ENCODE data around the gene NEK1. TPM values are rescaled to one million over a fixed set of nuclear protein-coding genes. Genes with fewer than 3 reads are reported as not detected.

NEK1 gene
- total RNA-seq, 1 experiment from 2014 or later, result 10.3 TPM

DNA sequence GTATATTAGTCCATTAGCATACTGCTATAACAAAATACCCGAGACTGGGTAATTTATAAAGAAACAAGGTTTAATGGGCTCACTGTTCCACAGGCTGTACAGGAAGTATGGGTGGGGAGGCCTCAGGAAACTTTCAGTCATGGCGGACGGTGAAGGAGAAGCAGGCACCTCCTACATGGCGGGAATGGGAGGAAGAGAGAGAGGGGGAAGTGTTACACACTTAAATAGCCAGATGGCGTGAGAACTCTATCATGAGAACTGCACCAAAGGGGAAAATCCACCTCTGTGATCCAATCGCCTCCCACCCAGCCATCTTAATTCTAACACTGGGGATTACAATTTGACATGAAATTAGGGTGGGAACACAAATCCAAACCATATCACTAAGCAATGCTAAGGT, 242.7 kb downstream of the NEK1 start (continued):
- TF ChIP-seq, protein P1, sequence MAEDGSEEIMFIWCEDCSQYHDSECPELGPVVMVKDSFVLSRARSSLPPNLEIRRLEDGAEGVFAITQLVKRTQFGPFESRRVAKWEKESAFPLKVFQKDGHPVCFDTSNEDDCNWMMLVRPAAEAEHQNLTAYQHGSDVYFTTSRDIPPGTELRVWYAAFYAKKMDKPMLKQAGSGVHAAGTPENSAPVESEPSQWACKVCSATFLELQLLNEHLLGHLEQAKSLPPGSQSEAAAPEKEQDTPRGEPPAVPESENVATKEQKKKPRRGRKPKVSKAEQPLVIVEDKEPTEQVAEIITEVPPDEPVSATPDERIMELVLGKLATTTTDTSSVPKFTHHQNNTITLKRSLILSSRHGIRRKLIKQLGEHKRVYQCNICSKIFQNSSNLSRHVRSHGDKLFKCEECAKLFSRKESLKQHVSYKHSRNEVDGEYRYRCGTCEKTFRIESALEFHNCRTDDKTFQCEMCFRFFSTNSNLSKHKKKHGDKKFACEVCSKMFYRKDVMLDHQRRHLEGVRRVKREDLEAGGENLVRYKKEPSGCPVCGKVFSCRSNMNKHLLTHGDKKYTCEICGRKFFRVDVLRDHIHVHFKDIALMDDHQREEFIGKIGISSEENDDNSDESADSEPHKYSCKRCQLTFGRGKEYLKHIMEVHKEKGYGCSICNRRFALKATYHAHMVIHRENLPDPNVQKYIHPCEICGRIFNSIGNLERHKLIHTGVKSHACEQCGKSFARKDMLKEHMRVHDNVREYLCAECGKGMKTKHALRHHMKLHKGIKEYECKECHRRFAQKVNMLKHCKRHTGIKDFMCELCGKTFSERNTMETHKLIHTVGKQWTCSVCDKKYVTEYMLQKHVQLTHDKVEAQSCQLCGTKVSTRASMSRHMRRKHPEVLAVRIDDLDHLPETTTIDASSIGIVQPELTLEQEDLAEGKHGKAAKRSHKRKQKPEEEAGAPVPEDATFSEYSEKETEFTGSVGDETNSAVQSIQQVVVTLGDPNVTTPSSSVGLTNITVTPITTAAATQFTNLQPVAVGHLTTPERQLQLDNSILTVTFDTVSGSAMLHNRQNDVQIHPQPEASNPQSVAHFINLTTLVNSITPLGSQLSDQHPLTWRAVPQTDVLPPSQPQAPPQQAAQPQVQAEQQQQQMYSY (CRISPR knock-in tag; IDR thresholded peaks at IDR 0.05), result no peak
- TF ChIP-seq TP53 (CRISPR knock-in tag; IDR thresholded peaks at IDR 0.05) (no peak), GRHL2 (CRISPR knock-in tag; IDR thresholded peaks at IDR 0.05; ENCODE audit: insufficient replicate concordance, severe bottlenecking) (no peak), HMGA2 (CRISPR knock-in tag; IDR thresholded peaks at IDR 0.05) (no peak), ZNF416 (CRISPR knock-in tag; IDR thresholded peaks at IDR 0.05) (no peak), ZNF671 (CRISPR knock-in tag; IDR thresholded peaks at IDR 0.05) (no peak), ZNF138 (CRISPR knock-in tag; conservative IDR thresholded peaks at IDR 0.05) (no peak), IRF2 (CRISPR knock-in tag; IDR thresholded peaks at IDR 0.05; ENCODE audit: borderline replicate concordance, low read depth) (no peak), NFE2L1 (CRISPR knock-in tag; IDR thresholded peaks at IDR 0.05) (no peak)
- TF ChIP-seq, protein P2, sequence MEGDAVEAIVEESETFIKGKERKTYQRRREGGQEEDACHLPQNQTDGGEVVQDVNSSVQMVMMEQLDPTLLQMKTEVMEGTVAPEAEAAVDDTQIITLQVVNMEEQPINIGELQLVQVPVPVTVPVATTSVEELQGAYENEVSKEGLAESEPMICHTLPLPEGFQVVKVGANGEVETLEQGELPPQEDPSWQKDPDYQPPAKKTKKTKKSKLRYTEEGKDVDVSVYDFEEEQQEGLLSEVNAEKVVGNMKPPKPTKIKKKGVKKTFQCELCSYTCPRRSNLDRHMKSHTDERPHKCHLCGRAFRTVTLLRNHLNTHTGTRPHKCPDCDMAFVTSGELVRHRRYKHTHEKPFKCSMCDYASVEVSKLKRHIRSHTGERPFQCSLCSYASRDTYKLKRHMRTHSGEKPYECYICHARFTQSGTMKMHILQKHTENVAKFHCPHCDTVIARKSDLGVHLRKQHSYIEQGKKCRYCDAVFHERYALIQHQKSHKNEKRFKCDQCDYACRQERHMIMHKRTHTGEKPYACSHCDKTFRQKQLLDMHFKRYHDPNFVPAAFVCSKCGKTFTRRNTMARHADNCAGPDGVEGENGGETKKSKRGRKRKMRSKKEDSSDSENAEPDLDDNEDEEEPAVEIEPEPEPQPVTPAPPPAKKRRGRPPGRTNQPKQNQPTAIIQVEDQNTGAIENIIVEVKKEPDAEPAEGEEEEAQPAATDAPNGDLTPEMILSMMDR (IDR thresholded peaks at IDR 0.05), result no peak

DNA sequence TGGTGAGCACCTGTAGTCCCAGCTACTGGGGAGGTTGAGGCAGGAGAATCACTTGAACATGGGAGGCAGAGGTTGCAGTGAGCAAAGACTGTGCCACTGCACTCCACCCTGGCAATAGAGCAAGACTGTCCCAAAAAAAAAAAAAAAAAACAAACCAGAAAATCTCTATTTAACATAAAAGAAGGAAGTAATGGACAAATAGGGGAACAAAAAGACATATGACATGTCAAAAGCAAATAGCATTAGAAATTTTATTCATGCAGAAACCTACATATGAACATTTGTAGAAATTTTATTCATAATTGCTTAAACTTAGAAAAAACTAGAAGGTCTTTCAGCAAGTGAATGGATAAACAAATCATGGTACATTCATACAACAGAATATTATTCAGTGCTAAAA, 244.6 kb downstream of the NEK1 start:
- no peak overlapping the region for H3K27ac Mint-ChIP-seq
- CTCF ChIA-PET, result no interaction called here
- ATAC-seq (no peak), DNase-seq (ENCODE audit: low spot score) (no peak)
- H3K27me3 Mint-ChIP-seq (ENCODE audit: low read depth), result no peaks in the 10 kb centered on the region
- H3K4me1 Mint-ChIP-seq, result no peaks in the 10 kb centered on the region
- no peak for TF ChIP-seq ZNF121 (CRISPR knock-in tag; IDR thresholded peaks at IDR 0.05)
- TF ChIP-seq NR2C2 (CRISPR knock-in tag; IDR thresholded peaks at IDR 0.05), result no peak
- TF ChIP-seq ZNF317 (CRISPR knock-in tag; IDR thresholded peaks at IDR 0.05; ENCODE audit: borderline replicate concordance, low read depth), result no peak
- no peak for TF ChIP-seq GABPB1 (CRISPR knock-in tag; IDR thresholded peaks at IDR 0.05)
- TF ChIP-seq, protein P3, sequence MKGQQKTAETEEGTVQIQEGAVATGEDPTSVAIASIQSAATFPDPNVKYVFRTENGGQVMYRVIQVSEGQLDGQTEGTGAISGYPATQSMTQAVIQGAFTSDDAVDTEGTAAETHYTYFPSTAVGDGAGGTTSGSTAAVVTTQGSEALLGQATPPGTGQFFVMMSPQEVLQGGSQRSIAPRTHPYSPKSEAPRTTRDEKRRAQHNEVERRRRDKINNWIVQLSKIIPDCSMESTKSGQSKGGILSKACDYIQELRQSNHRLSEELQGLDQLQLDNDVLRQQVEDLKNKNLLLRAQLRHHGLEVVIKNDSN (CRISPR knock-in tag; IDR thresholded peaks at IDR 0.05), result no peak
- TF ChIP-seq TEAD1 (CRISPR knock-in tag; IDR thresholded peaks at IDR 0.05), result no peak
- TF ChIP-seq, protein P4, sequence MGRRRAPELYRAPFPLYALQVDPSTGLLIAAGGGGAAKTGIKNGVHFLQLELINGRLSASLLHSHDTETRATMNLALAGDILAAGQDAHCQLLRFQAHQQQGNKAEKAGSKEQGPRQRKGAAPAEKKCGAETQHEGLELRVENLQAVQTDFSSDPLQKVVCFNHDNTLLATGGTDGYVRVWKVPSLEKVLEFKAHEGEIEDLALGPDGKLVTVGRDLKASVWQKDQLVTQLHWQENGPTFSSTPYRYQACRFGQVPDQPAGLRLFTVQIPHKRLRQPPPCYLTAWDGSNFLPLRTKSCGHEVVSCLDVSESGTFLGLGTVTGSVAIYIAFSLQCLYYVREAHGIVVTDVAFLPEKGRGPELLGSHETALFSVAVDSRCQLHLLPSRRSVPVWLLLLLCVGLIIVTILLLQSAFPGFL (CRISPR knock-in tag; IDR thresholded peaks at IDR 0.05; ENCODE audit: borderline replicate concordance), result no peak
- TF ChIP-seq NFYB (CRISPR knock-in tag; conservative IDR thresholded peaks at IDR 0.05; ENCODE audit: low read depth), result no peak
- TF ChIP-seq GRHL2 (CRISPR knock-in tag; IDR thresholded peaks at IDR 0.05; ENCODE audit: insufficient replicate concordance, severe bottlenecking), result no peak
- TF ChIP-seq MYBL2 (CRISPR knock-in tag; IDR thresholded peaks at IDR 0.05), result no peak
- H3K4me3 Mint-ChIP-seq, result no peak overlapping the region
- peaks cover 8% of the 10 kb centered on the region; the same call in 1 of the 2 replicates for H3K36me3 Mint-ChIP-seq
- H3K9me3 Mint-ChIP-seq, result peaks cover 12% of the 10 kb centered on the region
- POLR2A ChIA-PET, result no interaction called here

DNA sequence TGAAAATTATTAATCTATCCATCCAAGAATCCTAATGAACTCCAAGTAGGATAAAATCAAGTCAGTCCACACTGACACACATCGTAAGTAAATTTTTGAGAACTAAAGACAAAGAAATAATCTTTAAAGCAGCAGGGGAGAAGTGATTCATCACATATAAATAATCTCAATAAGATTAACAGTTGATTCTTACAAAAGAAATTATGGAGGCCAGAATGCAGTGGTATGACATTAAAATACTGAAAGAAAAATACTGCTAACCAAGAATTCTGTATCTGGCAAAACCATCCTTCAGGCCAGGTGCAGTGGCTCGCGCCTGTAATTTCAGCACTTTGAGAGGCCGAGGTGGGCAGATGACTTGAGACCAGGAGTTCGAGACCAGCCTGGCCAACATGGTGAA, 245.6 kb downstream of the NEK1 start:
- POLR2A ChIA-PET, result no interaction called here
- H3K36me3 Mint-ChIP-seq, result peaks cover 8% of the 10 kb centered on the region; the same call in 1 of the 2 replicates
- ATAC-seq (no peak), DNase-seq (ENCODE audit: low spot score) (no peak)
- TF ChIP-seq CREM (CRISPR knock-in tag; IDR thresholded peaks at IDR 0.05), result no peak
- TF ChIP-seq ZNF317 (CRISPR knock-in tag; IDR thresholded peaks at IDR 0.05; ENCODE audit: borderline replicate concordance, low read depth), result peak; percentile 79
- no peaks in the 10 kb centered on the region for H3K4me1 Mint-ChIP-seq
- peaks cover 12% of the 10 kb centered on the region for H3K9me3 Mint-ChIP-seq
- no peak overlapping the region for H3K27ac Mint-ChIP-seq
- H3K4me3 Mint-ChIP-seq, result no peak overlapping the region
- CTCF ChIA-PET, result no interaction called here
- H3K27me3 Mint-ChIP-seq (ENCODE audit: low read depth), result no peaks in the 10 kb centered on the region
